CD4-positive, alpha-beta T cell treated with Interferon alpha-2 for 1 hour (primary cell): ENCODE results near the gene SULT2A1.
"Not testable (repeated sequence)": the region's sequence is repeated elsewhere in the genome, so short reads cannot be mapped to it uniquely, and the experiment has no call there.

Source experiments
- DNase-seq, 2 donors: peaks; one replicate each; pipeline ENCODE4 v3.0.0-alpha.2; 2020 to 2022

SULT2A1 gene

DNA sequence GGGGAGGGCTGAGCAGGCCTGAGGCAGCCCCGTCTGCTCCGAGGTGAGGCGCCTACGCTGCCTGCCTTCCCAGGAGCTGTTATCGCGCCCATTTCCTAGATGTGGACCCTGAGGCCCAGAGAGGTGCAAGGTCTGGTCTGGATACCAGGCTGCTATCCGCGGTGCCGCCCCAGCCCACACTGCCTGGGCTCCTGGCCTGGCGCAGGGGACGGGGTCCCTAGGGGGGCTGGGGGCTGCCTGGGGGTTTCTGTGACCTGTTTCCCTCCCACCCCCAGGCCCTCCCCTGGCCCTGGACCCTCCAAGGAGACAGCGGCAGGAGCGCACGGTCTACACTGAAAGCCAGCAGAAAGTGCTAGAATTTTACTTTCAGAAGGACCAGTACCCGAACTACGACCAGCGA lies 26.3 kb downstream of the SULT2A1 start:
- DNase-seq, result not testable (repeated sequence)

DNA sequence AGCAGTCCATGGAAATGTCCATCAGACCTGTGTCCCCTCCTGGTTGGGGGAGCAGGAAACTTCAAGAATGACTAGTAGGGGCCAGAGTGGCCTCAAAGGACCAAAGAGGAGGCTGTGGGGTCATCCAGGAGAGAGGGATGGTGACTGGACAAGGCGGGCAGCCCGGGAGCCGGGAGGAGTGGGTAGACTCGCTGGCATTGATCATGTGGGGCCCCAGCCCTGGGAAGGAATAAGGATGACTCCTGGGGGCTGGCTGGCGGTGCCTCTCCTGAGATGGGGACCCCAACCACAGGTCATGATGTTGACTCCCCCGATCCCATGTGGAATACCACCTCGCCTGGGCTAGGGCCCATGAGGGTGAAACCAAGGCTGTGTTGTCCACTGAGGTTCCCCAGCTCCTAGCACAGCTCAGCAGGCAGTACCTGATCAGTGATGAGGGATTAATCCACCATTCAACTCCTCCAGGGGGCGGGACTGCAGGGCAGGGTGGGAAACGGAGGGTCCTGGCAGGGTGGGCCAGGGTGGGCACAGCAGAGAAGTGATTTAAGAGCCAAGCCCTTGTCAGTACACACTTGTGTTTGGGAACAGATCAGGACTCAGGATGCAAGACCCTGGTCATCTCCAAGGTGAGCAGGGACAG lies 27.3 kb downstream of the SULT2A1 start, which contains the start of gene TPRX2:
TPRX2 (plus strand) TSS at position 590 of the 640 bp plus-strand sequence; CDS start at position 602, 12 bp downstream.
- DNase-seq, result not testable (repeated sequence)

DNA sequence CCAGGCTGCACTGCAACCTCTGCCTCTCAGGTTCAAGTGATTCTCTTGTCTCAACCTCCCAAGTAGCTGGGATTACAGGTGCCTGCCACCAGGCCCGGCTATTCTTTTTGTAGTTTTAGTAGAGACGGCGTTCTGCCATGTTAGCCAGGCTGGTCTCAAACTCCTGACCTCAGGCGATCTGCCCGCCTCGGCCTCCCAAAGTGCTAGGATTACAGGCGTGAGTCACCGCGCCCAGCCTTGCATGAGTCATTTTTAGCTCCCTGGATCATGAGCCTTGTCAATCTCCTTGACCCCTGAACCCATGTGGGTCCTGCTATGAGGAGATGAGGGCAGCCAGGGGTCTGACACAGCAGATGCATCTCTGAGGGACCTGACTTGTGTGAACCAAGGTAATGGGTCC lies 27.9 kb downstream of the SULT2A1 start:
- not testable (repeated sequence) for DNase-seq

DNA sequence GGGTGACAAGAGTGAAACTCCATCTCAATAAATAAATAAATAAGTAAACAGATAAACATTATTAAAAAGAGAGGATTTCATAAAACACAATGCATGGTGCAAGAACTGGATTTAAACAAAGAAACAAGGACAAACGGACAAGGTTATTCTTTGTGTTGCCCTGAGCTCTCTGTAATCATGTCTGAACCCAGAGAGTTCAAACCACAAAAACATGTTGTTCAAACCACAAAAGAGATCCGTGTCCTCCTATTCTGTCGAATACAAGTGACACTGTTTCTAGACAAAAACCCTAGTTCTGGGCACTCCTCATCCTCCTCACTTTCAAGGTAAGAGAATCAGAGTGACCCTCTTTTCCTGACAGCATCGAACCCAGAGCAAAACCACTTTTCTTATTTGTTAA lies 31.7 kb downstream of the SULT2A1 start:
- no peak for DNase-seq

DNA sequence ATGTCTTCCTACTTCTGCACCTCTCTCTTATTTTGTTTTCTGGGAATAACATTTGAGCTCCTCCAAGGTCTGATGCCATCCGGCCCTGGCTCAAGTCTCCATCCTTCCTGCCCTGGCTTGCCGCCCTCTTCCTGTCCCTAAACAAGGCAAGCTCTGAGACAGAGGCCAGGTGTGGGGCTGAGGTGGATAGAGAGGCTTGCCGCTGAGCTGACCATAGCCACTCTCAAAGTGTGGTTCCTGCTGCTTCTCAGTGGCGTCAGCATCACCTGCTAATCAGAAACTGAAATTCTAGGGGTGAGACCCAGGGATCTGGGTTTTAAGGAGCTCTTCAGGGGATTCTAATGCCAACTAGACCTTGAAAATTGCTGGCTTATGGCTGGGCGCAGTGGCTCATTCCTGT lies 33.1 kb downstream of the SULT2A1 start:
- DNase-seq, result no peak

DNA sequence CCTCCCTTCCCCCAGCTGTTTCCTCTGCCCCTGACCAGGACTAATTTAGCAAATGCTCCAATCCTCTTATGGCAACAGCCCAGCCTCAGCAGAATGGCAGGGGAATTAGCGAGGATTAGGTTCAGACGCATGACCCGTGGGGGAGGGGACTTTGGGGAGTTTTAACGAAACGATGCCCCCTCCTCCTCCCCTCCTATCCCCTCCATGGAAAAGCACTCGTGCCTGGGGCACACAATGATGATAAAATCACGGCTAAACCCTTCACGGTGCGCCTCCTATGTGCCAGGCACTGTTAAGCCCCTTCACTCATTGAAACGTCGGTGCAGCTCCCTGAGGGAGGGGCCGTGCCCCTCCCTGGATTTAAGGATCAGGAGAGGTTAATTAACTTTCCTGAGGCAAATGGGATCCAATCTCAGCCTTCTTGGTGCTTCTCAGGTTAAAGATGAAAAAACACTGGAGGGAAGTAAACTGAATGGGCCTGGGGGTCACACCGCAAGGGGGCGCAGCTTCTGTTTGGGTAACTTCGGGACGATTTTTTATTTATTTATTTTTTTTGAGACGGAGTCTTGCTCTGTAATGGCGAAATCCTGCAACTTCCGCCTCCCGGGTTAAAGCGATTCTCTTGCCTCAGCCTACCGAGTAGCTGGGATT lies 37.2 kb downstream of the SULT2A1 start:
- DNase-seq, result peak in 1 of 2 donors; percentile 20

DNA sequence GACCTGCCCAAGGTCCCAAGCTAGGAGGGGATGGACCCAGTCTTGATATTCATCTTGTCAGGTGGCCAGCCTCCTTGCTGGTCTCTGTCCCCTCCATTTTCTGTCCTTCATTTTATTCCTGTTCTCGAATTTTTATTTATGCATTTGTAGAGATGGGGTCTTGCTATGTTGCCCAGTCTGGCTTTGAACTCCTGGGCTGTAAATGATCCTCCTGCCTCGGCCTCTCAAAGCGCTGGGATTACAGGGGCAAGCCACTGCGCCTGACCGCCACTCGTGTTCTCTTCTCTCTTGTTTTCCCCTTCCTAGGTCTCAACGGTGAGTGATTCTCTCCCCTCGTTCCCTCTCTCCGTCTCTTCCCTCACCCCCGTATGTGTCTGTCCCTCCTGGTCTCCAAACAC lies 37.7 kb downstream of the SULT2A1 start:
- DNase-seq, result no peak

DNA sequence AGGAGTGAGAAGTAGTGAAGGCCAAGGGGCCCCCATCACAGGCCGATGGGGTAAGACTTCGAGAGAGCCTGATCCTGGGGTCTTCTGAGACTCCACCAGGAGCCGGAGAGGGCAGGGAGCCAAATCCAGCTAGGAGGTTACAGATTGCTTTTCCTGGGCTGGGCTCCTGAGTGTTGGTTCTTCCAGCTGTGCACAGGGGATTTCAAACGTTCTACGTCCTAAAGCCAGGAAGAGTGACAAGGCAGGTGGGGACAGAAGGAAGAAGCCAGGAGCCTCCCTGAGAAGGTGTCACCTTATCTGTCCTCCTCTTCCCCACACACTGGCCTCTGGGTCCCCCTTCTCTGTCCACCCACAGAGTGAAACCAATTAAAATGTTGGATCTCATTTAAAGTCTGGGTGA lies 43.2 kb downstream of the SULT2A1 start:
- no peak for DNase-seq

DNA sequence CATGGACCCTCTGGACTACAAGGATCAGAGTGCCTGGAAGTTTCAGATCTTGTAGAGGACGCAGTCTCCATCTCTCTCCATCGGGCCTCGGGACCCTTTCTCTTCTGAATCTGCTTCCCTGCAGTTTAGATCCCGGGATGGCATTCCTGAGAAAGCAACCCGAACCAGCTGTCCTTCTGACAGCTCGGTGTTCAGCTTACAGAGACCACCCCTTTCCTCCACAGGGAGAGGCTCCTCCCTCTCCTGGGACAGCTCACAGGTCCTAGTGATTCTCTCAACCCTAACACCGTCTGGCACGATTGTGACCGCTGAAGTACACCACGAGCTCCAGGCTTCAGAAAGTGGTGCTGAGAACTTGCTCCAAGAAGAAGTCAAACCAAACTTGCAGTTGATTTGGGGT lies 46.2 kb downstream of the SULT2A1 start:
- DNase-seq, result no peak

DNA sequence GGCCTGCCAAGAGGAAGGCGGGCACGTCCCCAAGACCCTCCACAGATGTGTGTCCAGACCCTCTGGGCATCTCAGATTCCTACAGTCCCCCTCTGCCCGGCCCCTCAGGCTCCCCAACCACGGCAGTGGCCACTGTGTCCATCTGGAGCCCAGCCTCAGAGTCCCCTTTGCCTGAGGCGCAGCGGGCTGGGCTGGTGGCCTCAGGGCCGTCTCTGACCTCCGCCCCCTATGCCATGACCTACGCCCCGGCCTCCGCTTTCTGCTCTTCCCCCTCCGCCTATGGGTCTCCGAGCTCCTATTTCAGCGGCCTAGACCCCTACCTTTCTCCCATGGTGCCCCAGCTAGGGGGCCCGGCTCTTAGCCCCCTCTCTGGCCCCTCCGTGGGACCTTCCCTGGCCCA lies 46.7 kb downstream of the SULT2A1 start:
- DNase-seq, result no peak

DNA sequence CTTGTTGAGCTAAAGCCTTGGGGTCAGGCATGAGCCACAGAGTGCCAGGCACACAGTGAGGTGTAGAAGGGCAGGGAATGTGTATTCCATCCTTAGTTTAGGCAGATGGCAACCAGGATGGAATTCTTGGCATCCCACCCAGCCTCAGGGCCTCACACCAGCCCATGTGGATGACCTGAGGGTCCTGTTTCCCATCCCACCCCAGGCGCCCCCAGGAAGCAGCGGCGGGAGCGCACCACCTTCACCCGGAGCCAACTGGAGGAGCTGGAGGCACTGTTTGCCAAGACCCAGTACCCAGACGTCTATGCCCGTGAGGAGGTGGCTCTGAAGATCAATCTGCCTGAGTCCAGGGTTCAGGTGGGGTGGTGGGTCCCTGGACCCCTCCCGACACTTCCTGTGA lies 50.1 kb downstream of the SULT2A1 start:
- no peak for DNase-seq

DNA sequence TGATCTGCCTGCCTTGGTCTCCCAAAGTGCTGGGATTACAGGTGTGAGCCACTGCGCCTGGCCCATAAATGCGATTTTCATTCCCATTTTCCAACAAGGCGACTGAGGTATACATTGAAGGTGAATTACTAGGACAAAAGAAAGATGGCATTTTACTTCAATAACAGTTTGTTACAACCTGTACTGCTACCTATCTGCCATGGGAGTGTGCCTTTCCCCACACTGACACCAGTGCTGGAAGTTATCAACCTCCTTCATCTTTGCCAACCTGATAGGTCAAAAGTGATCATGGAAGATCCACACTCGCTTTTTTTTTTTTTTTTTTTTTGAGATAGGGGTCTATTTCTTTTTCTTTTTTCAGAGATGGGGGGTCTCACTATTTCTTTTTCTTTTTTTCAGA lies 53.4 kb downstream of the SULT2A1 start:
- no peak for DNase-seq

DNA sequence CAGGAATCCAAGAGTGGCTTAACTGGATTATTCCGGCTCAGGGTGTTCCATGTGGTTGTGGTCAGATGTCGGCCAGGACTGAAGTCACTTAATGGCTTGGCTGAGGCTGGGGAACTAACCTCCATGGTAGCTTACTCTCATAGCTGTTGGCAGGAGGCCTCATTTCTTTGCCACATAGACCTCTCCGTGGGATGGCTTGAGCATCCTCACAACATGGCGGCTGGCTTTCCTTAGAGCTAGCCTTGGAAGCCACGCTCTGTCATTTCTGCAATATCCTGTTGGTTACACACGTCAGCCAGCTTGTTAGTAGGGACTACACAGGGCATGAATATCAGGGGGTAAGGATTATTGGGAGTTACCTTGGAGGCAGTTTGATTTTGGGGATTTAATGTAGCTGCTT lies 59.3 kb downstream of the SULT2A1 start:
- no peak for DNase-seq

DNA sequence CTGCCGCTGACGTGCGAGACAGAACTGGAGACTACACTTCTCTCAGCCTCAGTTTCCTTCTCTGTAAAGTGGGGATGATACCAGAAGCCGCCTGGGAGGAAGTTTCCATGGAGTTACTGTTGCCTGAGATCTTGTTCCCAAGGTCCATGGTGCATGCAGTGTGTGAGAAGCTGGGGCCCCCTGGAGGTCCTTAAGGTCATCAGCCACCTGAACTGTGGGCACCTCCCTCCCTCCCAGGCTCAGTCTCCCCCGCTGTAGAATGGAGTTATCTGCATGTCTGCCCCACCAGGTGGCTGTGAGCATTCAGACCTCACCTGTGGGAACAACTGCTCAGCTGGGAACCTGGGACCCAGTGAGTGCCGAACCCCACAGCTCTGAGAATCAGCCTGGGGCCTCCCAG lies 61.7 kb downstream of the SULT2A1 start:
- no peak for DNase-seq

DNA sequence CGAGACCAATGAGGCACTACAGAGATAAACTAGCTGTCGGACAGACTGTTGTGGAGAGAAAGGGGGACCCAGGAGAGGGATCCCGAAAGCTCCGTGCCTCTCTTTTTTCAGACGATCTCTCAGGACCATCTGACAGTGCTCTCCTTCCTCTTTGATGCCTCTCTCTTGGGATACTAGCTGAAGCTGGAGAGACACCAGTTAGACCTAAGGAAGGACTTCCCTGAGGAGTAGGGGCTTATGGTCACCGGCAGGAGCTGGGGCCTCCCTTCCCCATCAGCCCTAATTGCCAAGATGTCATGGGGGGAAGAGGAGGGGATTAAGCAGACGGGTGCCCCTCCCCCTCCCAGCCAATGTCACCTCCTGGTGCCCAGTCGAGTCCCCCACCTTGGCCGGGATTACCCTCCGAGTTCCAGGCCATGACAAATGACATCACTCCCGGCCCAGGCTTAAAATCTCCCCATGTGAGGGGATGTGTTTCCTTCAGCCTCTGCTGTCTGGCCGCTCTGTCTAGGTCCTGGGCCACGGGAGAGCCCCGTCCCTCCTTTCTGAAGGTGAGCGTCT lies 64.6 kb downstream of the SULT2A1 start, which contains the start of gene CRX:
CRX (plus strand) TSS at position 478 of the 561 bp plus-strand sequence. CDS start 12,507 bp downstream, outside the sequence.
- DNase-seq, result no peak
